GM10847 (cell line): ENCODE results near the gene PRDM12.

Experiments used
- POLR2A ChIP-seq: IDR thresholded peaks from 2 replicates; pipeline ENCODE4 v1.6.1; 2011; ENCODE audit not compliant: insufficient read length; ENCODE audit errors: extremely low read depth

The PRDM12 gene

GRCh38 chr9:130658893-130659698, 5.3 kb upstream of the PRDM12 start:
- no peak for TF ChIP-seq POLR2A

- no peak for TF ChIP-seq POLR2A
These were observed 4.6 kb upstream of the PRDM12 start for GRCh38 chr9:130659699-130660248.

- TF ChIP-seq POLR2A = no peak
These were observed 4.1 kb upstream of the PRDM12 start for GRCh38 chr9:130660326-130660682.

GRCh38 chr9:130660683-130661450, 3.5 kb upstream of the PRDM12 start:
- no peak for TF ChIP-seq POLR2A

- TF ChIP-seq POLR2A = no peak
These were observed 2.8 kb upstream of the PRDM12 start for GRCh38 chr9:130661451-130662098.

- no peak for TF ChIP-seq POLR2A
These were observed 2.1 kb upstream of the PRDM12 start for GRCh38 chr9:130662099-130662969.

GRCh38 chr9:130662970-130663257, 1.5 kb upstream of the PRDM12 start:
- no peak for TF ChIP-seq POLR2A

- no peak for TF ChIP-seq POLR2A
These were observed 977 bp upstream of the PRDM12 start for GRCh38 chr9:130663258-130663976.

GRCh38 chr9:130663977-130664250, 480 bp upstream of the PRDM12 start:
- no peak for TF ChIP-seq POLR2A

- no peak for TF ChIP-seq POLR2A
These were observed 636 bp downstream of the PRDM12 start for GRCh38 chr9:130665029-130665430.

- TF ChIP-seq POLR2A = no peak
These were observed 1.3 kb downstream of the PRDM12 start for GRCh38 chr9:130665431-130666392.

- no peak for TF ChIP-seq POLR2A
These were observed 2.2 kb downstream of the PRDM12 start for GRCh38 chr9:130666393-130667119.

GRCh38 chr9:130667120-130667435, 2.7 kb downstream of the PRDM12 start:
- TF ChIP-seq POLR2A = no peak
